ENCODE results near the gene AKAP3. TPM values are rescaled to one million over a fixed set of nuclear protein-coding genes. Genes with fewer than 3 reads are reported as not detected.

The AKAP3 gene
- polyA plus RNA-seq, 1 donor (not counting 4 experiments of a cell fraction or from before 2014, with no cell fraction given), result 0.72 TPM

GRCh38 chr12:4587108-4587507, 61.7 kb downstream of the AKAP3 start:
- H3K4me1 ChIP-seq (ENCODE audit: control insufficient read depth, extremely low read depth, insufficient read depth, low read length), result no peaks in the 10 kb centered on the region
- H3K36me3 ChIP-seq (ENCODE audit: control insufficient read depth in 2 of 2, extremely low read depth in 1 of 2, insufficient read depth in 2 of 2, low read length in 2 of 2), result no peaks in the 10 kb centered on the region
- H3K27me3 ChIP-seq (ENCODE audit: control insufficient read depth, extremely low read depth, insufficient read depth, low read length), result peaks cover 9% of the 10 kb centered on the region
- no peaks in the 10 kb centered on the region for H3K9me1 ChIP-seq (ENCODE audit: control insufficient read depth, extremely low read depth, insufficient read depth, low read length)
- dilution Hi-C loops (cut with MboI; ENCODE audit: extremely low pct_ligation_motif_present, low sequenced_read_pairs), result no loop called here
- H3K4me2 ChIP-seq (ENCODE audit: control insufficient read depth, extremely low read depth, insufficient read depth, low read depth, low read length), result no peak overlapping the region
- no peaks in the 10 kb centered on the region for H4K20me1 ChIP-seq (ENCODE audit: control insufficient read depth, extremely low read depth, insufficient read depth, low read length)
- DNase-seq (ENCODE audit: low read depth, low spot score) (no peak), FAIRE-seq (no peak)
- H2AFZ ChIP-seq (ENCODE audit: control insufficient read depth, low read length), result no peak overlapping the region
- no peak overlapping the region for H3K27ac ChIP-seq (ENCODE audit: control insufficient read depth, insufficient read depth, low read length)
- H3K9me3 ChIP-seq (ENCODE audit: control insufficient read depth, low read depth, low read length), result no peaks in the 10 kb centered on the region
- TF ChIP-seq EZH2 (IDR thresholded peaks at IDR 0.05; ENCODE audit: low read length) (no peak), CTCF (optimal IDR thresholded peaks at IDR 0.05 in 1 of 3, IDR thresholded peaks at IDR 0.05 in 1 of 3, conservative IDR thresholded peaks at IDR 0.05 in 1 of 3; ENCODE audit: extremely low read depth in 1 of 3, insufficient read depth in 2 of 3, low read length in 3 of 3) (no peak)
- H3K9ac ChIP-seq (ENCODE audit: control insufficient read depth, extremely low read depth, insufficient read depth, low read length), result no peak overlapping the region
- no peak overlapping the region for H3K4me3 ChIP-seq (ENCODE audit: control insufficient read depth in 2 of 3, extremely low read depth in 1 of 3, insufficient read depth in 2 of 3, low read depth in 1 of 3, low read length in 3 of 3)
- no peaks in the 10 kb centered on the region for H3K79me2 ChIP-seq (ENCODE audit: control insufficient read depth, insufficient read depth, low read length)

GRCh38 chr12:4586500-4586899, 62.4 kb downstream of the AKAP3 start:
- no peaks in the 10 kb centered on the region for H3K36me3 ChIP-seq (ENCODE audit: control insufficient read depth in 2 of 2, extremely low read depth in 1 of 2, insufficient read depth in 2 of 2, low read length in 2 of 2)
- no peaks in the 10 kb centered on the region for H3K9me3 ChIP-seq (ENCODE audit: control insufficient read depth, low read depth, low read length)
- FAIRE-seq (no peak), DNase-seq (ENCODE audit: low read depth, low spot score) (no peak)
- no peak overlapping the region for H3K4me3 ChIP-seq (ENCODE audit: control insufficient read depth in 2 of 3, extremely low read depth in 1 of 3, insufficient read depth in 2 of 3, low read depth in 1 of 3, low read length in 3 of 3)
- H3K9ac ChIP-seq (ENCODE audit: control insufficient read depth, extremely low read depth, insufficient read depth, low read length), result no peak overlapping the region
- no peak for TF ChIP-seq EZH2 (IDR thresholded peaks at IDR 0.05; ENCODE audit: low read length)
- no peak for TF ChIP-seq CTCF (optimal IDR thresholded peaks at IDR 0.05 in 1 of 3, IDR thresholded peaks at IDR 0.05 in 1 of 3, conservative IDR thresholded peaks at IDR 0.05 in 1 of 3; ENCODE audit: extremely low read depth in 1 of 3, insufficient read depth in 2 of 3, low read length in 3 of 3)
- no peak overlapping the region for H2AFZ ChIP-seq (ENCODE audit: control insufficient read depth, low read length)
- dilution Hi-C loops (cut with MboI; ENCODE audit: extremely low pct_ligation_motif_present, low sequenced_read_pairs), result no loop called here
- no peaks in the 10 kb centered on the region for H3K9me1 ChIP-seq (ENCODE audit: control insufficient read depth, extremely low read depth, insufficient read depth, low read length)
- H3K27ac ChIP-seq (ENCODE audit: control insufficient read depth, insufficient read depth, low read length), result no peak overlapping the region
- no peaks in the 10 kb centered on the region for H4K20me1 ChIP-seq (ENCODE audit: control insufficient read depth, extremely low read depth, insufficient read depth, low read length)
- peaks cover 5% of the 10 kb centered on the region for H3K27me3 ChIP-seq (ENCODE audit: control insufficient read depth, extremely low read depth, insufficient read depth, low read length)
- H3K79me2 ChIP-seq (ENCODE audit: control insufficient read depth, insufficient read depth, low read length), result no peaks in the 10 kb centered on the region
- no peaks in the 10 kb centered on the region for H3K4me1 ChIP-seq (ENCODE audit: control insufficient read depth, extremely low read depth, insufficient read depth, low read length)
- no peak overlapping the region for H3K4me2 ChIP-seq (ENCODE audit: control insufficient read depth, extremely low read depth, insufficient read depth, low read depth, low read length)

Measured in keratinocyte (primary cell).